Osteoblast (primary cell): ENCODE data around the gene SLC48A1. TPM values are rescaled to one million over a fixed set of nuclear protein-coding genes. Genes with fewer than 3 reads are reported as not detected.

Source experiments
- DNase-seq: peaks from one replicate; pipeline ENCODE4 v3.0.0; 2011; ENCODE audit warnings: low spot score, mixed read lengths; ENCODE audit not compliant: insufficient read length; ENCODE audit errors: missing footprints
- H2AFZ ChIP-seq: 2 replicates; pipeline ENCODE4 v1.6.0; 2011; ENCODE audit warnings: mild to moderate bottlenecking, low read length
- H3K27ac ChIP-seq: 2 replicates; pipeline ENCODE4 v1.5.1; 2011; ENCODE audit warnings: mild to moderate bottlenecking, low read depth, low read length, moderate library complexity
- H3K27me3 ChIP-seq: 2 replicates; pipeline ENCODE4 v1.6.0; 2012; ENCODE audit warnings: mild to moderate bottlenecking, control low read depth, inconsistent platforms, low read length, moderate library complexity; ENCODE audit not compliant: insufficient read depth
- H3K36me3 ChIP-seq: 2 replicates; pipeline ENCODE4 v1.5.1; 2011; ENCODE audit warnings: mild to moderate bottlenecking, low read length, control low read depth, moderate library complexity; ENCODE audit not compliant: insufficient read depth
- H3K4me1 ChIP-seq: 2 replicates; pipeline ENCODE4 v1.5.1; 2011; ENCODE audit warnings: mild to moderate bottlenecking, low read length, control low read depth, moderate library complexity; ENCODE audit not compliant: insufficient read depth
- H3K4me2 ChIP-seq: 2 replicates; pipeline ENCODE4 v1.6.0; 2011; ENCODE audit warnings: mild to moderate bottlenecking, low read length; ENCODE audit not compliant: insufficient read depth
- H3K4me3 ChIP-seq: fragments of 200-600 bp; sonication (generic); 3 replicates; pipeline ENCODE4 v1.5.1; 2012; ENCODE audit warnings: mild to moderate bottlenecking, low read length, inconsistent platforms; ENCODE audit not compliant: insufficient read depth
- H3K79me2 ChIP-seq: 2 replicates; pipeline ENCODE4 v1.6.0; 2012; ENCODE audit warnings: mild to moderate bottlenecking, low read length, control low read depth, inconsistent platforms; ENCODE audit not compliant: insufficient read depth
- H3K9me3 ChIP-seq: 2 replicates; pipeline ENCODE4 v1.5.1; 2011; ENCODE audit warnings: low read depth, low read length, control low read depth
- H4K20me1 ChIP-seq: 2 replicates; pipeline ENCODE4 v1.6.0; 2012; ENCODE audit warnings: mild to moderate bottlenecking, low read length, control low read depth; ENCODE audit not compliant: insufficient read depth
- total RNA-seq: library from RNA; depleted of rRNA; stranded (reverse); fragments of >200 nt; gene quantifications from 2 replicates; pipeline ENCODE4 v1.2.3, GENCODE V29; 2012
- TF ChIP-seq, protein P1 (sequence below): IDR thresholded peaks from 2 replicates; pipeline ENCODE4 v1.5.1; 2011; ENCODE audit warnings: mild to moderate bottlenecking, low read depth, low read length, moderate library complexity; ENCODE audit errors: extremely low read depth

SLC48A1 gene
- 18.0 and 19.2 TPM in 2 replicates for total RNA-seq

DNA sequence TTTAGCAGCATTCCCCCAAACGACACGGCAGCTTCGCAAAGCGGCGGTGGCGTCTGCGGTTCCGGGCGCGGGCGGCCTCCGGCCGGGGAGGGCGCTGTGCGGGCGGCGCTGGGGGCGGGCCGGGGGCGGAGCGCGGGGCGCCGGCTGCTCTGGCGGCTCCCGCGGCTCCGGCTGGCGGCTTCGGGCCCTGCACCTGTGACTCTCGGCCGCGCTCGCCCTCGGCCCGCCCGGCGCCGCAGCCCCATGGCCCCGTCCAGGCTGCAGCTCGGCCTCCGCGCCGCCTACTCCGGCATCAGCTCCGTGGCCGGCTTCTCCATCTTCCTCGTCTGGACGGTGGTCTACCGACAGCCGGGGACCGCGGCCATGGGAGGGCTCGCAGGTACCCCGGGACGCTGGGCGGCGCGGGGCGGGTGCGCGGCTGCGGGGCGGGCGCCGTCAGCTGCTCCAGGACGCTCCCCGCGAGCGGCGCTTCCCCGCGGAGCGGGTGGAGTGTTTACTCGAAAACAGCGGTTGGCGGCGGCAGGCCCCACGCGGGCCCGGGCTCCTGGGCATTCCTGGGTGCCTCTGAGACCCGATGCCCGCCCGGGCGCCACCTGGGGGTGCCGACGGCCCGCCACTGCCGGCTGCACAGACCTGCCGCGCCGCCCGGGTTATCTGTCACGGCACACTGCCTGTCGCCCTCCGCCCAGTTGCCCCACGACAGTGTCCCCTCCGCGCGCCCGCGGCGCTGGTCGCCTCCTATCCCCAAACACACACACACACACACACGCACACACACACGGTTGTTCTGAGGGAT, at the start of gene SLC48A1:
Gene SLC48A1 (plus strand): TSS at position 177 of the 796 bp plus-strand sequence. CDS start 67 bp downstream, at position 244.
- peaks cover 51% of the 10 kb centered on the region for H3K4me1 ChIP-seq
- H3K9me3 ChIP-seq = no peaks in the 10 kb centered on the region
- TF ChIP-seq, protein P1, sequence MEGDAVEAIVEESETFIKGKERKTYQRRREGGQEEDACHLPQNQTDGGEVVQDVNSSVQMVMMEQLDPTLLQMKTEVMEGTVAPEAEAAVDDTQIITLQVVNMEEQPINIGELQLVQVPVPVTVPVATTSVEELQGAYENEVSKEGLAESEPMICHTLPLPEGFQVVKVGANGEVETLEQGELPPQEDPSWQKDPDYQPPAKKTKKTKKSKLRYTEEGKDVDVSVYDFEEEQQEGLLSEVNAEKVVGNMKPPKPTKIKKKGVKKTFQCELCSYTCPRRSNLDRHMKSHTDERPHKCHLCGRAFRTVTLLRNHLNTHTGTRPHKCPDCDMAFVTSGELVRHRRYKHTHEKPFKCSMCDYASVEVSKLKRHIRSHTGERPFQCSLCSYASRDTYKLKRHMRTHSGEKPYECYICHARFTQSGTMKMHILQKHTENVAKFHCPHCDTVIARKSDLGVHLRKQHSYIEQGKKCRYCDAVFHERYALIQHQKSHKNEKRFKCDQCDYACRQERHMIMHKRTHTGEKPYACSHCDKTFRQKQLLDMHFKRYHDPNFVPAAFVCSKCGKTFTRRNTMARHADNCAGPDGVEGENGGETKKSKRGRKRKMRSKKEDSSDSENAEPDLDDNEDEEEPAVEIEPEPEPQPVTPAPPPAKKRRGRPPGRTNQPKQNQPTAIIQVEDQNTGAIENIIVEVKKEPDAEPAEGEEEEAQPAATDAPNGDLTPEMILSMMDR = peak; percentile 23
- H2AFZ ChIP-seq = peak within 1 kb of the TSS; percentile 47
- peak within 1 kb of the TSS; percentile 87 for H3K4me2 ChIP-seq
- no peak within 1 kb of the TSS for H3K27ac ChIP-seq
- peak within 1 kb of the TSS; percentile 80 for H3K4me3 ChIP-seq
- H3K36me3 ChIP-seq = no peaks in the 10 kb centered on the region
- no peaks in the 10 kb centered on the region for H3K27me3 ChIP-seq
- peaks cover 14% of the 10 kb centered on the region for H3K79me2 ChIP-seq
- DNase-seq = peak; percentile 99
- no peaks in the 10 kb centered on the region for H4K20me1 ChIP-seq

DNA sequence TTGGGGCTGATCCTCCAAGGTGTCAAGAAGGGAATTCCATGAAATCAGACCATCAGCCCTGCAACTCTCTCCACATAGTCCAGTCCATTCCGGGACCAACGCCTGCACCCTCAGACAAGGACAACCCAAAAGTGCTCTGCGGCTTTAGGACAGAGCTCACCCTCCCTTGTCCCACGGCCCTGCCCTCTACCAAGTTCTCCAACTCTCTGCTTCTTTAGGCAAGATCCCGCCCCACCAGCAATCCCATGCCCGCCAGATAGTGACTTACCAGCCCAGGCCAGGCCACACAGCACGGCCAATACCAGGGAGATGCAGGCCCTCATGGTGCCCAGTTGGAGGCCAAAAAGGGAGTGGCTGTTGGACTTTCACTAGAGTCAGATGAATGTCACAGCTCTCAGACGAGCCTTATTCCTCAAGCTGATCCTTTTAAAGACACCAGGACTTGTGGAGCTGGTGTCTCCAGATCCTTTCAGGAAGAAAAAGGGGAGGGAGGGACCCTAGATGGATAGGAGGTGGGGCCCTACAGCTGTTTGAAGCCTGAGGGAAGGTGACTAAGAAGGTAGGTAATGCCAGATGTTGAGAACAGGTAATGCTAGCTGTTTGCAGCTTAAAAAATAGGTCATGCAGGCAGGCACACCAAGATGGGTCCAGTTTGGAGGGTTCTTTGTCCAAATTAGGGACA, 47.8 kb upstream of the SLC48A1 start, which contains the start of gene ENDOU:
Gene ENDOU (minus strand): TSS at position 400 of the 682 bp plus-strand sequence. CDS start 77 bp downstream, at position 323.
- no peaks in the 10 kb centered on the region for H3K9me3 ChIP-seq
- TF ChIP-seq, protein P1 = no peak
- no peaks in the 10 kb centered on the region for H3K36me3 ChIP-seq
- no peaks in the 10 kb centered on the region for H3K27me3 ChIP-seq
- peaks cover 43% of the 10 kb centered on the region for H3K4me1 ChIP-seq
- peak; percentile 34 for DNase-seq
- peak within 1 kb of the TSS; percentile 58 for H2AFZ ChIP-seq
- no peaks in the 10 kb centered on the region for H4K20me1 ChIP-seq
- H3K4me3 ChIP-seq = peak within 1 kb of the TSS; percentile 33
- peak within 1 kb of the TSS; percentile 56 for H3K27ac ChIP-seq
- H3K4me2 ChIP-seq = peak within 1 kb of the TSS; percentile 63
- no peaks in the 10 kb centered on the region for H3K79me2 ChIP-seq

DNA sequence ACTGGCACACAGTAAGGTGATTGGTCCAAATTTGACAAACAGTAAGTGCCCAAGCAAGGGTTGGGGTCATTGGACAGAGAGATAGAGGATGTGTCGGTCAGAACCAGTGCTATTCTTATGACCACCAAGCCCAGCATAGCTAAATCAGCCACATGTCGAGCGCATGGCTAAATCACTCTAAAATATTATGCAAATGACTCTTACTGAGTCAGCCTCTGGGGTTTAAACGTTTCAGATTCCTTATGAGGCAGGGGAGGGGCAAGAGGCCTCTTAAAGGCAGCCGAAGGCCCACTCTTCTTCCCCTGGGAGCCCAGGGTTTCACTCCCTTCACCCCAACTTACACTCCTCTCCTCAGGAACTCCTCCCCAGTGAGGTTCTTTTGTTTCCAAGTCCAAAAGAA, 47.1 kb upstream of the SLC48A1 start:
- H3K4me3 ChIP-seq = peak overlapping the region; percentile 33
- peak overlapping the region; percentile 63 for H3K4me2 ChIP-seq
- peak overlapping the region; percentile 58 for H2AFZ ChIP-seq
- TF ChIP-seq, protein P1 = no peak
- H3K27me3 ChIP-seq = no peaks in the 10 kb centered on the region
- peak overlapping the region; percentile 56 for H3K27ac ChIP-seq
- H3K36me3 ChIP-seq = no peaks in the 10 kb centered on the region
- peak; percentile 95 for DNase-seq
- no peaks in the 10 kb centered on the region for H3K9me3 ChIP-seq
- no peaks in the 10 kb centered on the region for H3K79me2 ChIP-seq
- no peaks in the 10 kb centered on the region for H4K20me1 ChIP-seq
- H3K4me1 ChIP-seq = peaks cover 49% of the 10 kb centered on the region

DNA sequence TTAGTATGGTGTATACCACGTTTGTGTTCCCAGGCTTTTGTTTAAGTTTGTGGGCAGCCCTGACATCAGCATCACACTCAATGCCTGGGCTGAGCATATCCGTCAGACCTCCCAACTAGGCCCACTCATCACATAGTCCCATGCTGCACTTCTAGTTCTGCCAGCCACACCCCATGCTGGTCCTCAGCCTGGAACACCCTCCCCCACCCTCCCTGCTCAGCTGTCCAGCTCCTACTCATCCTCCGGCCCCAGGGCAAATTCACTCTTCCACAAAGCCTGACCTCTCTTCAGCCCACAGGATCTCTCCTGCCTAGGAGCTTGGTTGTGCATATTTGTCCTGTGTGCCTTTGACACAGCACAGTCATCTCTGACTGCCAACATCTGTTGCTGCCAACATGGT, 43.8 kb upstream of the SLC48A1 start:
- peak; percentile 75 for DNase-seq
- H2AFZ ChIP-seq = no peak overlapping the region
- H3K36me3 ChIP-seq = no peaks in the 10 kb centered on the region
- peak overlapping the region; percentile 25 for H3K4me2 ChIP-seq
- H3K9me3 ChIP-seq = no peaks in the 10 kb centered on the region
- no peak overlapping the region for H3K4me3 ChIP-seq
- peaks cover 44% of the 10 kb centered on the region for H3K4me1 ChIP-seq
- H3K27ac ChIP-seq = no peak overlapping the region
- TF ChIP-seq, protein P1 = no peak
- H3K79me2 ChIP-seq = no peaks in the 10 kb centered on the region
- H3K27me3 ChIP-seq = no peaks in the 10 kb centered on the region
- H4K20me1 ChIP-seq = no peaks in the 10 kb centered on the region
